K562 (cell line): ENCODE measurements around the gene RHEBL1. TPM values are rescaled to one million over a fixed set of nuclear protein-coding genes. Genes with fewer than 3 reads are reported as not detected.

Experiments
- CBFA2T3 ChIP-seq: fragments of 450-650 bp; IDR thresholded peaks from 2 replicates; pipeline ENCODE4 v1.6.1; 2017
- CC2D1A ChIP-seq: fragments of 450-650 bp; IDR thresholded peaks from 2 replicates; pipeline ENCODE4 v1.6.1; 2017; ENCODE audit warnings: mild to moderate bottlenecking
- GABPB1 ChIP-seq: sonication (generic); formaldehyde crosslinking; IDR thresholded peaks from 2 replicates; pipeline ENCODE4 v1.8.0; 2022; ENCODE audit warnings: mild to moderate bottlenecking, missing genetic modification reagents
- HDAC1 ChIP-seq, 2 experiments: fragments of 450-650 bp; IDR thresholded peaks; 2 replicates each; pipeline ENCODE4 v1.6.1; 2016 to 2017; ENCODE audit warnings: inconsistent platforms in 1 of 2, mild to moderate bottlenecking in 1 of 2, moderate library complexity in 1 of 2
- HDAC6 ChIP-seq: IDR thresholded peaks from 2 replicates; pipeline ENCODE4 v1.6.1; 2012; ENCODE audit warnings: low read depth, mild to moderate bottlenecking, control low read depth, inconsistent platforms, low read length, moderate library complexity
- MTA2 ChIP-seq: fragments of 450-650 bp; IDR thresholded peaks from 2 replicates; pipeline ENCODE4 v1.6.1; 2016; ENCODE audit warnings: low read depth
- NR3C1 ChIP-seq: sonication (generic); formaldehyde crosslinking; IDR thresholded peaks from 2 replicates; pipeline ENCODE4 v1.8.1; 2022; ENCODE audit warnings: missing genetic modification reagents
- POLR3G ChIP-seq: IDR thresholded peaks from 2 replicates; pipeline ENCODE4 v1.6.1; 2011; ENCODE audit not compliant: insufficient read length, insufficient replicate concordance; ENCODE audit errors: extremely low read depth
- SIRT6 ChIP-seq: IDR thresholded peaks from one replicate; pipeline ENCODE4 v1.6.1; 2012; ENCODE audit warnings: low read depth, mild to moderate bottlenecking, control low read depth, inconsistent platforms, low read length, moderate library complexity
- SMARCE1 ChIP-seq: fragments of 450-650 bp; IDR thresholded peaks from 2 replicates; pipeline ENCODE4 v1.7.1; 2016; ENCODE audit warnings: mild to moderate bottlenecking
- TAF9B ChIP-seq: fragments of 450-650 bp; IDR thresholded peaks from 2 replicates; pipeline ENCODE4 v1.6.1; 2018; ENCODE audit warnings: mild to moderate bottlenecking; ENCODE audit not compliant: partially characterized antibody
- ZKSCAN1 ChIP-seq: fragments of 150-350 bp; IDR thresholded peaks from 2 replicates; pipeline ENCODE4 v1.6.1; 2016; ENCODE audit warnings: low read depth, low read length
- ZNF174 ChIP-seq: fragments of 250-450 bp; sonication (Bioruptor Pico); IDR thresholded peaks from 2 replicates; pipeline ENCODE4 v1.4.0; 2020; ENCODE audit warnings: mild to moderate bottlenecking
- ZNF561 ChIP-seq: fragments of 450-650 bp; formaldehyde crosslinking; conservative IDR thresholded peaks from 2 replicates; pipeline ENCODE4 v1.4.0; 2020; ENCODE audit warnings: mild to moderate bottlenecking, moderate library complexity
- ZNF583 ChIP-seq: fragments of 250-450 bp; sonication (Bioruptor Pico); IDR thresholded peaks from 2 replicates; pipeline ENCODE4 v1.4.0; 2020
- ZNF76 ChIP-seq: fragments of 250-450 bp; sonication (Bioruptor Pico); IDR thresholded peaks from 2 replicates; pipeline ENCODE4 v1.4.0; 2020; ENCODE audit warnings: mild to moderate bottlenecking, moderate library complexity, borderline replicate concordance
- ZNF785 ChIP-seq: fragments of 250-450 bp; sonication (Bioruptor Pico); IDR thresholded peaks from 2 replicates; pipeline ENCODE4 v1.4.0; 2020; ENCODE audit warnings: mild to moderate bottlenecking
- polyA plus RNA-seq, 8 experiments: library from polyadenylated mRNA; depleted of rRNA in 4 of 8; stranded (reverse) in 5 of 8; unstranded in 3 of 8; fragments of >200 nt; fragmentation: Nextera tagmentation in 2 of 8; fragmentation: Illumina TruSeq in 1 of 8; extraction: Ambion mirVana in 2 of 8; extraction: Trizol in 1 of 8; gene quantifications; 2 replicates each; pipeline versions ENCODE4 v1.2.1 to v1.2.3, GENCODE V29; 2011 to 2014; ENCODE audit warnings: inconsistent platforms in 1 of 8, missing spikeins in 1 of 8
- total RNA-seq, 7 experiments: library from RNA; depleted of rRNA in 6 of 7; stranded (reverse); fragments of >200 nt in 6 of 7; fragmentation: Illumina TruSeq in 2 of 7; extraction: Trizol in 2 of 7; gene quantifications; 2 replicates each; pipeline versions ENCODE4 v1.2.1 to v1.2.3, GENCODE V29; 2011 to 2021; ENCODE audit warnings: low replicate concordance in 1 of 7
- TF ChIP-seq, protein P1 (sequence below): IDR thresholded peaks from 3 replicates; pipeline ENCODE4 v1.6.1; 2011; ENCODE audit warnings: borderline replicate concordance, mild to moderate bottlenecking; ENCODE audit not compliant: insufficient read length, insufficient read depth
- TF ChIP-seq, protein P2 (sequence below), 3 experiments: IDR thresholded peaks in 2 of 3; conservative IDR thresholded peaks in 1 of 3; 2 replicates each; pipeline ENCODE4 v1.5.1; 2011 to 2012; ENCODE audit warnings: low read length in 3 of 3, mild to moderate bottlenecking in 3 of 3, control low read depth in 2 of 3, improper control_type of control experiment in 1 of 3, inconsistent platforms in 1 of 3, low read depth in 1 of 3, mixed read lengths in 1 of 3, moderate library complexity in 1 of 3; ENCODE audit not compliant: insufficient read depth in 2 of 3
- TF ChIP-seq, protein P3 (sequence below): fragments of 200-800 bp; sonication (Bioruptor generic); IDR thresholded peaks from 2 replicates; pipeline ENCODE4 v1.6.1; 2016; ENCODE audit warnings: missing genetic modification characterization, missing compliant biosample characterization

The RHEBL1 gene
- total and polyA plus RNA-seq, 9 of the 15 experiments (the other 6 are each of a cell fraction or from before 2014, with no cell fraction given), result 4.3 to 36.1 (median 8.2) TPM

DNA sequence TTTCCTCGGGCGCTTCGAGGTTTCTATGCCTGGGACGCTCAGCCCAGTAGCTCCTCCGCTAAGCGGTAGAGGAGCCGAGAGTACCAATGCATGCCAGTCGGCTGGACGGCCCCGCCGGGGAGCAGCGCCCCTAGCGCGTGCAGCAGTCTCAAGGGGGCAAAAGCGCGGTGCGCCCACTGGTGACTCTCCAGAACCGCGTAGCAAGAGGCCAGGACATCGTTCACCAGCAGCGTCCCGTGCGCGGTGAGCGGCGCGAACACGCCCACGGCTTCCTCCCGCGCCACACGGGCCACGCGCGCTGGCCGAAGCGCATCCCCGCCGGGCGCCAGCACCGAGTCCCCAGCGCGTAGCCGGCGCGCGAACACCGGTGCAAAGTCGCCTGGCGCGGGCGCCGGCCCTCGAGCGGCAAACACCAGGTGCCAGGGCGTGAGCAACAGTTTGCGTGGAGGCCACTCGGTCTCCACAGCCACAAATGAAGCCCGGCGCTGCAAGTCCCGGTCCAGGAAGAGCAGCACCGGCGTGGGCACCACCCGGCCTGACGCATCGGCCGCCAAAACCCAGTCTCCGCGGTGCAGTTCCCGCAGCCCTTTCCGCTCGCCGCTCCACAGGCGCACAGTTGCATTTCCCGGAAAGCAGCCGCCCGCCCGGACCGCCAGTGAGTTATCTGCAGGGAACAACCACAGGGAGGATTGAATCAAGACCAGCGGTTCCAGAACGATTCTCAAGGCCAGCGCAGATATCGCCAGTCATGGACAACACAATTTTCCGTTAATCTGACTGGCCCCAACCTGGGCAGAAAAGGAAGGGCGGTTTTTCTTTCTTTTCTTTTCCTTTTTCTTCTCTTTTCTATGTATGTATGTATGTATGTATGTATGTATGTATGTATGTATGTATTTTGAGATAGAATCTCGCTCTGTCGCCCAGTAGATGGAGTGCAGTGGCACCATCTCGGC, 20.3 kb upstream of the RHEBL1 start (continued):
- TF ChIP-seq HDAC1 (IDR thresholded peaks at IDR 0.05) (peak in 1 of 2 experiments; percentile 91; a peak in 2 of 4 replicates), ZNF785 (no peak), ZNF174 (CRISPR knock-in tag) (no peak), ZKSCAN1 (peak; percentile 29; the same call in 1 of the 2 replicates), ZNF561 (CRISPR knock-in tag) (no peak), SIRT6 (no peak), NR3C1 (CRISPR knock-in tag) (peak; percentile 14; the same call in 1 of the 2 replicates), HDAC6 (peak; percentile 22; the same call in 1 of the 2 replicates), ZNF583 (CRISPR knock-in tag) (no peak; the same call in 1 of the 2 replicates), CBFA2T3 (peak; percentile 94), CC2D1A (0 out of 2 replicates have a peak, but pooled peaks have one; percentile 52), POLR3G (no peak), ZNF76 (CRISPR knock-in tag) (no peak; the same call in 1 of the 2 replicates), GABPB1 (CRISPR knock-in tag) (peak; percentile 57; the same call in 1 of the 2 replicates), TAF9B (no peak), SMARCE1 (peak; percentile 83), MTA2 (peak; percentile 71)
- TF ChIP-seq, protein P1, sequence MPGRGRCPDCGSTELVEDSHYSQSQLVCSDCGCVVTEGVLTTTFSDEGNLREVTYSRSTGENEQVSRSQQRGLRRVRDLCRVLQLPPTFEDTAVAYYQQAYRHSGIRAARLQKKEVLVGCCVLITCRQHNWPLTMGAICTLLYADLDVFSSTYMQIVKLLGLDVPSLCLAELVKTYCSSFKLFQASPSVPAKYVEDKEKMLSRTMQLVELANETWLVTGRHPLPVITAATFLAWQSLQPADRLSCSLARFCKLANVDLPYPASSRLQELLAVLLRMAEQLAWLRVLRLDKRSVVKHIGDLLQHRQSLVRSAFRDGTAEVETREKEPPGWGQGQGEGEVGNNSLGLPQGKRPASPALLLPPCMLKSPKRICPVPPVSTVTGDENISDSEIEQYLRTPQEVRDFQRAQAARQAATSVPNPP, result no peak
- TF ChIP-seq, protein P2, sequence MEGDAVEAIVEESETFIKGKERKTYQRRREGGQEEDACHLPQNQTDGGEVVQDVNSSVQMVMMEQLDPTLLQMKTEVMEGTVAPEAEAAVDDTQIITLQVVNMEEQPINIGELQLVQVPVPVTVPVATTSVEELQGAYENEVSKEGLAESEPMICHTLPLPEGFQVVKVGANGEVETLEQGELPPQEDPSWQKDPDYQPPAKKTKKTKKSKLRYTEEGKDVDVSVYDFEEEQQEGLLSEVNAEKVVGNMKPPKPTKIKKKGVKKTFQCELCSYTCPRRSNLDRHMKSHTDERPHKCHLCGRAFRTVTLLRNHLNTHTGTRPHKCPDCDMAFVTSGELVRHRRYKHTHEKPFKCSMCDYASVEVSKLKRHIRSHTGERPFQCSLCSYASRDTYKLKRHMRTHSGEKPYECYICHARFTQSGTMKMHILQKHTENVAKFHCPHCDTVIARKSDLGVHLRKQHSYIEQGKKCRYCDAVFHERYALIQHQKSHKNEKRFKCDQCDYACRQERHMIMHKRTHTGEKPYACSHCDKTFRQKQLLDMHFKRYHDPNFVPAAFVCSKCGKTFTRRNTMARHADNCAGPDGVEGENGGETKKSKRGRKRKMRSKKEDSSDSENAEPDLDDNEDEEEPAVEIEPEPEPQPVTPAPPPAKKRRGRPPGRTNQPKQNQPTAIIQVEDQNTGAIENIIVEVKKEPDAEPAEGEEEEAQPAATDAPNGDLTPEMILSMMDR (IDR thresholded peaks at IDR 0.05 in 2 of 3, conservative IDR thresholded peaks at IDR 0.05 in 1 of 3; ENCODE audit: insufficient read depth in 2 of 3, low read depth in 1 of 3, low read length in 3 of 3), result peak in 2 of 3 experiments; percentile 32 to 39; a peak in 2 of 6 replicates
- TF ChIP-seq, protein P3, sequence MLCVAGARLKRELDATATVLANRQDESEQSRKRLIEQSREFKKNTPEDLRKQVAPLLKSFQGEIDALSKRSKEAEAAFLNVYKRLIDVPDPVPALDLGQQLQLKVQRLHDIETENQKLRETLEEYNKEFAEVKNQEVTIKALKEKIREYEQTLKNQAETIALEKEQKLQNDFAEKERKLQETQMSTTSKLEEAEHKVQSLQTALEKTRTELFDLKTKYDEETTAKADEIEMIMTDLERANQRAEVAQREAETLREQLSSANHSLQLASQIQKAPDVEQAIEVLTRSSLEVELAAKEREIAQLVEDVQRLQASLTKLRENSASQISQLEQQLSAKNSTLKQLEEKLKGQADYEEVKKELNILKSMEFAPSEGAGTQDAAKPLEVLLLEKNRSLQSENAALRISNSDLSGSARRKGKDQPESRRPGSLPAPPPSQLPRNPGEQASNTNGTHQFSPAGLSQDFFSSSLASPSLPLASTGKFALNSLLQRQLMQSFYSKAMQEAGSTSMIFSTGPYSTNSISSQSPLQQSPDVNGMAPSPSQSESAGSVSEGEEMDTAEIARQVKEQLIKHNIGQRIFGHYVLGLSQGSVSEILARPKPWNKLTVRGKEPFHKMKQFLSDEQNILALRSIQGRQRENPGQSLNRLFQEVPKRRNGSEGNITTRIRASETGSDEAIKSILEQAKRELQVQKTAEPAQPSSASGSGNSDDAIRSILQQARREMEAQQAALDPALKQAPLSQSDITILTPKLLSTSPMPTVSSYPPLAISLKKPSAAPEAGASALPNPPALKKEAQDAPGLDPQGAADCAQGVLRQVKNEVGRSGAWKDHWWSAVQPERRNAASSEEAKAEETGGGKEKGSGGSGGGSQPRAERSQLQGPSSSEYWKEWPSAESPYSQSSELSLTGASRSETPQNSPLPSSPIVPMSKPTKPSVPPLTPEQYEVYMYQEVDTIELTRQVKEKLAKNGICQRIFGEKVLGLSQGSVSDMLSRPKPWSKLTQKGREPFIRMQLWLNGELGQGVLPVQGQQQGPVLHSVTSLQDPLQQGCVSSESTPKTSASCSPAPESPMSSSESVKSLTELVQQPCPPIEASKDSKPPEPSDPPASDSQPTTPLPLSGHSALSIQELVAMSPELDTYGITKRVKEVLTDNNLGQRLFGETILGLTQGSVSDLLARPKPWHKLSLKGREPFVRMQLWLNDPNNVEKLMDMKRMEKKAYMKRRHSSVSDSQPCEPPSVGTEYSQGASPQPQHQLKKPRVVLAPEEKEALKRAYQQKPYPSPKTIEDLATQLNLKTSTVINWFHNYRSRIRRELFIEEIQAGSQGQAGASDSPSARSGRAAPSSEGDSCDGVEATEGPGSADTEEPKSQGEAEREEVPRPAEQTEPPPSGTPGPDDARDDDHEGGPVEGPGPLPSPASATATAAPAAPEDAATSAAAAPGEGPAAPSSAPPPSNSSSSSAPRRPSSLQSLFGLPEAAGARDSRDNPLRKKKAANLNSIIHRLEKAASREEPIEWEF (CRISPR knock-in tag), result no peak
